ENCODE measurements around the gene USP32. TPM values are rescaled to one million over a fixed set of nuclear protein-coding genes. Genes with fewer than 3 reads are reported as not detected.

Gene USP32
- total RNA-seq, 1 donor from 2014 or later: 40.8 TPM

DNA sequence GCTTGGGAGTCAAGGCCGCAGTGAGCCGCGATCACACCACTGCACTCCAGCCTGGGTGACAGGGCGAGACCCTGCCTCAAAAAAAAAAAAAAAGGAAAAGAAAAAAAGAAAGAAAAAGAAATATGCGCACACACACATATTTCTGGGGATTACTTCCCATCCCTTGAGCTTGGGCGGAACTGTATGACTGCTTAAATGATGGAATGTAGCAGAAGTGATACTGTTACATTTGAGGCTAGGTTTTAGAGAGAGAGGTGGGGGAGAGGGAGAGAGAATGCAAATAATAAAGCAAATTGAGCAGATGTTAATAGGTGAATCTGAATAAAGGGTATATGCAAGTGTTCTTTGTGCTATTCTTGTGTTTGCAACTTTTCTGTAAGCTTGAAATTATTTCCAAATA lies 12.0 kb upstream of the USP32 start:
- H3K27ac Mint-ChIP-seq (ENCODE audit: unreplicated experiment): no peak overlapping the region
- H3K9me3 Mint-ChIP-seq: no peaks in the 10 kb centered on the region
- no peak for DNase-seq (ENCODE audit: low read depth, low spot score)
- H3K4me1 Mint-ChIP-seq: no peaks in the 10 kb centered on the region
- no peaks in the 10 kb centered on the region for H3K36me3 Mint-ChIP-seq (ENCODE audit: low read depth)
- no peak overlapping the region for H3K4me3 Mint-ChIP-seq
- TF ChIP-seq CTCF (conservative IDR thresholded peaks at IDR 0.05): no peak
- no peaks in the 10 kb centered on the region for H3K27me3 Mint-ChIP-seq (ENCODE audit: low read depth)

- H3K27ac Mint-ChIP-seq (ENCODE audit: unreplicated experiment): no peak overlapping the region
- no peaks in the 10 kb centered on the region for H3K27me3 Mint-ChIP-seq (ENCODE audit: low read depth)
- H3K4me3 Mint-ChIP-seq: no peak overlapping the region
- no peak for DNase-seq (ENCODE audit: low read depth, low spot score)
- no peaks in the 10 kb centered on the region for H3K9me3 Mint-ChIP-seq
- no peaks in the 10 kb centered on the region for H3K4me1 Mint-ChIP-seq
- no peak for TF ChIP-seq CTCF (conservative IDR thresholded peaks at IDR 0.05)
- H3K36me3 Mint-ChIP-seq (ENCODE audit: low read depth): no peaks in the 10 kb centered on the region
These were observed 11.5 kb upstream of the USP32 start for GRCh38 chr17:60403523-60403810.

- DNase-seq (ENCODE audit: low read depth, low spot score): no peak
- Mint-ChIP-seq H3K27me3 (ENCODE audit: low read depth) (no peaks in the 10 kb centered on the region), H3K9me3 (no peaks in the 10 kb centered on the region), H3K36me3 (ENCODE audit: low read depth) (no peaks in the 10 kb centered on the region), H3K4me1 (no peaks in the 10 kb centered on the region), H3K27ac (ENCODE audit: unreplicated experiment) (no peak overlapping the region), H3K4me3 (no peak overlapping the region)
- TF ChIP-seq CTCF (conservative IDR thresholded peaks at IDR 0.05): no peak
These were observed 9.9 kb upstream of the USP32 start for GRCh38 chr17:60401819-60402218.

DNA sequence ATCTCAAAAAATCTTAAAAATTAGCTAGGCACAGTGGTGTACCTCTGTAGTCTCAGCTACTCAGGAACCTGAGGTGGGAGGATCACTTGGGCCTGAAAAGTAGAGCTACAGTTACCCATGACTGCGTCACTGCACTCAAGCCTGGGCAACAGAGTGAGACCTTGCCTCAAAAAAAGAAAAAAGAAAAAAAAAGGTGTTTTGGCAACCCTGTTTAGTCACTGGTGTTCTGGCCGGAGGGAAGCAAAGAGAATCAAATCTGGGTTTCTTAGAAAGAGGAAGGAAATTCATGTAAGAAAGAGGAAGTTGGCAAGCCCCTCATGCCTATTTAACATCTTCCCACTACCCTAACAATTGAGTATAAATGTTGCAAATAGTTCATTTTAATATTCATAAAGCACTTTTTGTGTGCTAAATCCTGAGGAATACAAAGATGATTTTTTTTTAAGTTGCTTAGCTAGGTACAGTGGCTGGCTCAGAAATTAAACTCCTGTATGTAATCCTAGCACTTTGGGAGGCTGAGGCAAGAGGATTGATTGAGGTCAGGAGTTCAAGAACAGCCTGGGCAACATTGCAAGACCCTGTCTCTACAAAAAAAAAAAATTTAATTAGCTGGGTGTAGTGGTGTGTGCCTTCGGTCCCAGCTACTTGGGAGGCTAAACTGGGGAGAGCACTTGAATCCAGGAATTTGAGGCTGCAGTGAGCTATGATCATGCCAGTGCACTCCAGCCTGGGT lies 6.5 kb upstream of the USP32 start:
- no peaks in the 10 kb centered on the region for H3K9me3 Mint-ChIP-seq
- H3K4me3 Mint-ChIP-seq: no peak overlapping the region
- H3K27me3 Mint-ChIP-seq (ENCODE audit: low read depth): no peaks in the 10 kb centered on the region

GRCh38 chr17:60396412-60396811 lies 4.5 kb upstream of the USP32 start:
- Mint-ChIP-seq H3K4me1 (peaks cover 11% of the 10 kb centered on the region), H3K27ac (ENCODE audit: unreplicated experiment) (no peak overlapping the region), H3K4me3 (no peak overlapping the region), H3K9me3 (no peaks in the 10 kb centered on the region), H3K27me3 (ENCODE audit: low read depth) (no peaks in the 10 kb centered on the region), H3K36me3 (ENCODE audit: low read depth) (no peaks in the 10 kb centered on the region)
- TF ChIP-seq CTCF (conservative IDR thresholded peaks at IDR 0.05): no peak
- DNase-seq (ENCODE audit: low read depth, low spot score): no peak

More for the DNA sequence above, 6.5 kb upstream of the USP32 start:
- Mint-ChIP-seq H3K27ac (ENCODE audit: unreplicated experiment) (no peak overlapping the region), H3K36me3 (ENCODE audit: low read depth) (no peaks in the 10 kb centered on the region), H3K4me1 (peaks cover under 1% of the 10 kb centered on the region)
- no peak for TF ChIP-seq CTCF (conservative IDR thresholded peaks at IDR 0.05)
- DNase-seq (ENCODE audit: low read depth, low spot score): no peak
